Measurements from ENCODE around the gene ZBTB7A. TPM values are rescaled to one million over a fixed set of nuclear protein-coding genes. Genes with fewer than 3 reads are reported as not detected.

Gene ZBTB7A
- total RNA-seq, 6 experiments from 2014 or later, result 19.0 to 38.5 (median 27.7) TPM

GRCh38 chr19:4086411-4086867 lies 19.7 kb upstream of the ZBTB7A start:
- DNase-seq, result no peak
- intact Hi-C loops (cut with DNase I), result no loop called here
- TF ChIP-seq CTCF (IDR thresholded peaks at IDR 0.05) (no peak), POLR2A (IDR thresholded peaks at IDR 0.05) (no peak)
- H3K4me3 ChIP-seq, result no peak overlapping the region
- WGBS (ENCODE audit: insufficient coverage, low coverage, low lambda C conversion rate, missing lambda C conversion rate), result 35% methylated on average over 4 of the region's 17 CpGs
- peaks cover 0 to 13% (median 4%) of the 10 kb centered on the region in 4 donors for H3K36me3 ChIP-seq
- H3K27ac ChIP-seq, result no peak overlapping the region
- no peaks in the 10 kb centered on the region for H3K27me3 ChIP-seq
- no peak for ATAC-seq
- H3K4me1 ChIP-seq, result no peaks in the 10 kb centered on the region
- no peaks in the 10 kb centered on the region for H3K9me3 ChIP-seq

- intact Hi-C loops (cut with DNase I), result no loop called here
Measured at GRCh38 chr19:4084547-4084877, 17.8 kb upstream of the ZBTB7A start.

GRCh38 chr19:4083677-4084546 lies 17.2 kb upstream of the ZBTB7A start:
- WGBS (ENCODE audit: insufficient coverage, low coverage, low lambda C conversion rate, missing lambda C conversion rate), result 68% methylated on average over 12 of the region's 28 CpGs
- Histone ChIP-seq H3K36me3 (no peaks in the 10 kb centered on the region), H3K27ac (peak overlapping the region in 1 of 3 donors; percentile 2), H3K9me3 (no peaks in the 10 kb centered on the region), H3K4me3 (peak overlapping the region in 2 of 3 donors; percentile 3 to 6), H3K4me1 (no peaks in the 10 kb centered on the region), H3K27me3 (no peaks in the 10 kb centered on the region)
- intact Hi-C loops (cut with DNase I), result no loop called here
- peak in 2 of 3 donors; percentile 54 to 64 for DNase-seq
- peak; percentile 49 to 73 (median 64) for ATAC-seq
- TF ChIP-seq POLR2A (IDR thresholded peaks at IDR 0.05), result no peak
- TF ChIP-seq CTCF (IDR thresholded peaks at IDR 0.05), result no peak

More at GRCh38 chr19:4084547-4084877, 17.8 kb upstream of the ZBTB7A start:
- DNase-seq (no peak), ATAC-seq (no peak)
- Histone ChIP-seq H3K27me3 (no peaks in the 10 kb centered on the region), H3K4me1 (no peaks in the 10 kb centered on the region), H3K9me3 (no peaks in the 10 kb centered on the region), H3K36me3 (peaks cover 0 to under 1% (median 0%) of the 10 kb centered on the region in 4 donors), H3K4me3 (no peak overlapping the region), H3K27ac (peak overlapping the region in 1 of 3 donors; percentile 2)
- 61% methylated on average over 5 of the region's 8 CpGs for WGBS (ENCODE audit: insufficient coverage, low coverage, low lambda C conversion rate, missing lambda C conversion rate)
- TF ChIP-seq CTCF (IDR thresholded peaks at IDR 0.05), result no peak
- no peak for TF ChIP-seq POLR2A (IDR thresholded peaks at IDR 0.05)

- no peak overlapping the region for H3K4me3 ChIP-seq
- TF ChIP-seq POLR2A (IDR thresholded peaks at IDR 0.05), result no peak
- no peak for TF ChIP-seq CTCF (IDR thresholded peaks at IDR 0.05)
- intact Hi-C loops (cut with DNase I), result no loop called here
- no peak for ATAC-seq
- DNase-seq, result no peak
- no peaks in the 10 kb centered on the region for H3K27me3 ChIP-seq
- no peaks in the 10 kb centered on the region for H3K36me3 ChIP-seq
- no peaks in the 10 kb centered on the region for H3K9me3 ChIP-seq
- peaks cover 0 to 8% (median 3%) of the 10 kb centered on the region in 4 donors for H3K4me1 ChIP-seq
- WGBS (ENCODE audit: insufficient coverage, low coverage, low lambda C conversion rate, missing lambda C conversion rate), result 43% methylated on average over 5 of the region's 9 CpGs
- H3K27ac ChIP-seq, result no peak overlapping the region
Measured at GRCh38 chr19:4082172-4082571, 15.5 kb upstream of the ZBTB7A start.

Measured in right lobe of liver (tissue), 6 donors.